Measurements from ENCODE around the gene BCL10.

- TF ChIP-seq CTCF (conservative IDR thresholded peaks at IDR 0.05) = no peak
- TF ChIP-seq EZH2 (IDR thresholded peaks at IDR 0.05; ENCODE audit: low read depth) = no peak
Observed at GRCh38 chr1:85280636-85281035, 4.2 kb upstream of the BCL10 start.
